ENCODE results near the gene SETD5. TPM values are rescaled to one million over a fixed set of nuclear protein-coding genes. Genes with fewer than 3 reads are reported as not detected.

Gene SETD5
- total RNA-seq, 1 experiment from 2014 or later, result 279 TPM

DNA sequence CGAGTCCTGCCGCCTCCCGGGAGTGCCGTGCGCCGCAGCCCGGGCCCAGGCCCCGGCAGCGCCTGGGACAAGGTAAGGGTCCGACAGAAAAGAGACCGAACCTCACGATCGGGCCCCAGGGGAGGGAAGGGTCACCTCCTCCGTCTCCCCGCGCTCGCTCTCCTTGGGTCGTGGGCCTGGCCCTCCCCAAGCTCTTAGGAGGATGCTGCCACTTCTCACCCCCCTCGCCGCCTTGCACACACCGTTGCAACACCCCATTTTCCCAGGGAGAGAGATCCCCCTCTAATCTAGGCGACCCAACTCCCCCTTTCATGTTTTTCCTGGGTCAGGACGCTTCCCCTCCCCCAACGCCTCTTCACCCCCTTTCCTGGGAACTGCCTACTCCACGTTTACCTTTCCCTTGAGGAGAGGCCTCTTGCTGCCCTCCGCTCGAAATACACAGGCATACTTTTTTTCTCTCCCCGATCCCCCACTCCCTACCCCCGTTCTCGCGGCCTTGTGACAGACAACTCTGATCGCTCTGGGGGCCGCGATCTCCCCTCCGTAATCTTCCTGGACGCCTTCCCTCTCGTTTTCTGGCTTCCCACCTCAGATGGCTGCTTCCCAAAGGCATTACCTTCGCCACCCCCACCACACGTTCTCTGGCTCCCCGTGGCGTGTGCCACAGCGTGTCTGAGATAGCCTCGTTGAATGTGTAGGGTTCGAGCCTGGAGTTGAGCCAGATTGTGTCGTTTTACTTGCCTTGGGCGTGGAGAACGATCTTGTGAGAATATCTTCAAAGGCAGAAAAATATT, 688 bp downstream of the SETD5 start (continued):
- TF ChIP-seq, protein P1, sequence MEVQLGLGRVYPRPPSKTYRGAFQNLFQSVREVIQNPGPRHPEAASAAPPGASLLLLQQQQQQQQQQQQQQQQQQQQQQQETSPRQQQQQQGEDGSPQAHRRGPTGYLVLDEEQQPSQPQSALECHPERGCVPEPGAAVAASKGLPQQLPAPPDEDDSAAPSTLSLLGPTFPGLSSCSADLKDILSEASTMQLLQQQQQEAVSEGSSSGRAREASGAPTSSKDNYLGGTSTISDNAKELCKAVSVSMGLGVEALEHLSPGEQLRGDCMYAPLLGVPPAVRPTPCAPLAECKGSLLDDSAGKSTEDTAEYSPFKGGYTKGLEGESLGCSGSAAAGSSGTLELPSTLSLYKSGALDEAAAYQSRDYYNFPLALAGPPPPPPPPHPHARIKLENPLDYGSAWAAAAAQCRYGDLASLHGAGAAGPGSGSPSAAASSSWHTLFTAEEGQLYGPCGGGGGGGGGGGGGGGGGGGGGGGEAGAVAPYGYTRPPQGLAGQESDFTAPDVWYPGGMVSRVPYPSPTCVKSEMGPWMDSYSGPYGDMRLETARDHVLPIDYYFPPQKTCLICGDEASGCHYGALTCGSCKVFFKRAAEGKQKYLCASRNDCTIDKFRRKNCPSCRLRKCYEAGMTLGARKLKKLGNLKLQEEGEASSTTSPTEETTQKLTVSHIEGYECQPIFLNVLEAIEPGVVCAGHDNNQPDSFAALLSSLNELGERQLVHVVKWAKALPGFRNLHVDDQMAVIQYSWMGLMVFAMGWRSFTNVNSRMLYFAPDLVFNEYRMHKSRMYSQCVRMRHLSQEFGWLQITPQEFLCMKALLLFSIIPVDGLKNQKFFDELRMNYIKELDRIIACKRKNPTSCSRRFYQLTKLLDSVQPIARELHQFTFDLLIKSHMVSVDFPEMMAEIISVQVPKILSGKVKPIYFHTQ (CRISPR knock-in tag; IDR thresholded peaks at IDR 0.05), result no peak
- no peak for TF ChIP-seq SOX15 (CRISPR knock-in tag; IDR thresholded peaks at IDR 0.05)
- TF ChIP-seq, protein P2, sequence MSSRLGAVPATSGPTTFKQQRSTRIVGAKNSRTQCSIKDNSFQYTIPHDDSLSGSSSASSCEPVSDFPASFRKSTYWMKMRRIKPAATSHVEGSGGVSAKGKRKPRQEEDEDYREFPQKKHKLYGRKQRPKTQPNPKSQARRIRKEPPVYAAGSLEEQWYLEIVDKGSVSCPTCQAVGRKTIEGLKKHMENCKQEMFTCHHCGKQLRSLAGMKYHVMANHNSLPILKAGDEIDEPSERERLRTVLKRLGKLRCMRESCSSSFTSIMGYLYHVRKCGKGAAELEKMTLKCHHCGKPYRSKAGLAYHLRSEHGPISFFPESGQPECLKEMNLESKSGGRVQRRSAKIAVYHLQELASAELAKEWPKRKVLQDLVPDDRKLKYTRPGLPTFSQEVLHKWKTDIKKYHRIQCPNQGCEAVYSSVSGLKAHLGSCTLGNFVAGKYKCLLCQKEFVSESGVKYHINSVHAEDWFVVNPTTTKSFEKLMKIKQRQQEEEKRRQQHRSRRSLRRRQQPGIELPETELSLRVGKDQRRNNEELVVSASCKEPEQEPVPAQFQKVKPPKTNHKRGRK (CRISPR knock-in tag; IDR thresholded peaks at IDR 0.05; ENCODE audit: borderline replicate concordance), result no peak
- TF ChIP-seq, protein P3, sequence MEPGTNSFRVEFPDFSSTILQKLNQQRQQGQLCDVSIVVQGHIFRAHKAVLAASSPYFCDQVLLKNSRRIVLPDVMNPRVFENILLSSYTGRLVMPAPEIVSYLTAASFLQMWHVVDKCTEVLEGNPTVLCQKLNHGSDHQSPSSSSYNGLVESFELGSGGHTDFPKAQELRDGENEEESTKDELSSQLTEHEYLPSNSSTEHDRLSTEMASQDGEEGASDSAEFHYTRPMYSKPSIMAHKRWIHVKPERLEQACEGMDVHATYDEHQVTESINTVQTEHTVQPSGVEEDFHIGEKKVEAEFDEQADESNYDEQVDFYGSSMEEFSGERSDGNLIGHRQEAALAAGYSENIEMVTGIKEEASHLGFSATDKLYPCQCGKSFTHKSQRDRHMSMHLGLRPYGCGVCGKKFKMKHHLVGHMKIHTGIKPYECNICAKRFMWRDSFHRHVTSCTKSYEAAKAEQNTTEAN (CRISPR knock-in tag; IDR thresholded peaks at IDR 0.05), result 0 out of 2 replicates have a peak, but pooled peaks have one; percentile 47
- no peak for TF ChIP-seq CREM (CRISPR knock-in tag; IDR thresholded peaks at IDR 0.05)
- TF ChIP-seq, protein P4, sequence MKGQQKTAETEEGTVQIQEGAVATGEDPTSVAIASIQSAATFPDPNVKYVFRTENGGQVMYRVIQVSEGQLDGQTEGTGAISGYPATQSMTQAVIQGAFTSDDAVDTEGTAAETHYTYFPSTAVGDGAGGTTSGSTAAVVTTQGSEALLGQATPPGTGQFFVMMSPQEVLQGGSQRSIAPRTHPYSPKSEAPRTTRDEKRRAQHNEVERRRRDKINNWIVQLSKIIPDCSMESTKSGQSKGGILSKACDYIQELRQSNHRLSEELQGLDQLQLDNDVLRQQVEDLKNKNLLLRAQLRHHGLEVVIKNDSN (CRISPR knock-in tag; IDR thresholded peaks at IDR 0.05), result 0 out of 2 replicates have a peak, but pooled peaks have one; percentile 38
- TF ChIP-seq ZNF232 (CRISPR knock-in tag; IDR thresholded peaks at IDR 0.05), result no peak
- no peak for TF ChIP-seq ESRRA (CRISPR knock-in tag; IDR thresholded peaks at IDR 0.05; ENCODE audit: borderline replicate concordance)
- TF ChIP-seq, protein P5, sequence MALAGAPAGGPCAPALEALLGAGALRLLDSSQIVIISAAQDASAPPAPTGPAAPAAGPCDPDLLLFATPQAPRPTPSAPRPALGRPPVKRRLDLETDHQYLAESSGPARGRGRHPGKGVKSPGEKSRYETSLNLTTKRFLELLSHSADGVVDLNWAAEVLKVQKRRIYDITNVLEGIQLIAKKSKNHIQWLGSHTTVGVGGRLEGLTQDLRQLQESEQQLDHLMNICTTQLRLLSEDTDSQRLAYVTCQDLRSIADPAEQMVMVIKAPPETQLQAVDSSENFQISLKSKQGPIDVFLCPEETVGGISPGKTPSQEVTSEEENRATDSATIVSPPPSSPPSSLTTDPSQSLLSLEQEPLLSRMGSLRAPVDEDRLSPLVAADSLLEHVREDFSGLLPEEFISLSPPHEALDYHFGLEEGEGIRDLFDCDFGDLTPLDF (CRISPR knock-in tag; IDR thresholded peaks at IDR 0.05), result no peak
- peak; percentile 72; the same call in 1 of the 2 replicates for TF ChIP-seq JUN (CRISPR knock-in tag; IDR thresholded peaks at IDR 0.05)
- TF ChIP-seq GRHL2 (CRISPR knock-in tag; IDR thresholded peaks at IDR 0.05; ENCODE audit: insufficient replicate concordance, severe bottlenecking), result no peak
- TF ChIP-seq, protein P6, sequence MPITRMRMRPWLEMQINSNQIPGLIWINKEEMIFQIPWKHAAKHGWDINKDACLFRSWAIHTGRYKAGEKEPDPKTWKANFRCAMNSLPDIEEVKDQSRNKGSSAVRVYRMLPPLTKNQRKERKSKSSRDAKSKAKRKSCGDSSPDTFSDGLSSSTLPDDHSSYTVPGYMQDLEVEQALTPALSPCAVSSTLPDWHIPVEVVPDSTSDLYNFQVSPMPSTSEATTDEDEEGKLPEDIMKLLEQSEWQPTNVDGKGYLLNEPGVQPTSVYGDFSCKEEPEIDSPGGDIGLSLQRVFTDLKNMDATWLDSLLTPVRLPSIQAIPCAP (CRISPR knock-in tag; IDR thresholded peaks at IDR 0.05), result no peak
- no peak for TF ChIP-seq NR1H2 (CRISPR knock-in tag; IDR thresholded peaks at IDR 0.05)
- no peak for TF ChIP-seq SP1 (CRISPR knock-in tag; conservative IDR thresholded peaks at IDR 0.05)
- no peak; the same call in 1 of the 2 replicates for TF ChIP-seq KAT7 (CRISPR knock-in tag; IDR thresholded peaks at IDR 0.05; ENCODE audit: borderline replicate concordance)
- TF ChIP-seq CBFB (CRISPR knock-in tag; IDR thresholded peaks at IDR 0.05; ENCODE audit: low read depth), result no peak
- TF ChIP-seq, protein P7, sequence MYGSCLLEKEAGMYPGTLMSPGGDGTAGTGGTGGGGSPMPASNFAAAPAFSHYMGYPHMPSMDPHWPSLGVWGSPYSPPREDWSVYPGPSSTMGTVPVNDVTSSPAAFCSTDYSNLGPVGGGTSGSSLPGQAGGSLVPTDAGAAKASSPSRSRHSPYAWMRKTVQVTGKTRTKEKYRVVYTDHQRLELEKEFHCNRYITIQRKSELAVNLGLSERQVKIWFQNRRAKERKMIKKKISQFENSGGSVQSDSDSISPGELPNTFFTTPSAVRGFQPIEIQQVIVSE (CRISPR knock-in tag; IDR thresholded peaks at IDR 0.05; ENCODE audit: borderline replicate concordance), result no peak
- TF ChIP-seq, protein P8, sequence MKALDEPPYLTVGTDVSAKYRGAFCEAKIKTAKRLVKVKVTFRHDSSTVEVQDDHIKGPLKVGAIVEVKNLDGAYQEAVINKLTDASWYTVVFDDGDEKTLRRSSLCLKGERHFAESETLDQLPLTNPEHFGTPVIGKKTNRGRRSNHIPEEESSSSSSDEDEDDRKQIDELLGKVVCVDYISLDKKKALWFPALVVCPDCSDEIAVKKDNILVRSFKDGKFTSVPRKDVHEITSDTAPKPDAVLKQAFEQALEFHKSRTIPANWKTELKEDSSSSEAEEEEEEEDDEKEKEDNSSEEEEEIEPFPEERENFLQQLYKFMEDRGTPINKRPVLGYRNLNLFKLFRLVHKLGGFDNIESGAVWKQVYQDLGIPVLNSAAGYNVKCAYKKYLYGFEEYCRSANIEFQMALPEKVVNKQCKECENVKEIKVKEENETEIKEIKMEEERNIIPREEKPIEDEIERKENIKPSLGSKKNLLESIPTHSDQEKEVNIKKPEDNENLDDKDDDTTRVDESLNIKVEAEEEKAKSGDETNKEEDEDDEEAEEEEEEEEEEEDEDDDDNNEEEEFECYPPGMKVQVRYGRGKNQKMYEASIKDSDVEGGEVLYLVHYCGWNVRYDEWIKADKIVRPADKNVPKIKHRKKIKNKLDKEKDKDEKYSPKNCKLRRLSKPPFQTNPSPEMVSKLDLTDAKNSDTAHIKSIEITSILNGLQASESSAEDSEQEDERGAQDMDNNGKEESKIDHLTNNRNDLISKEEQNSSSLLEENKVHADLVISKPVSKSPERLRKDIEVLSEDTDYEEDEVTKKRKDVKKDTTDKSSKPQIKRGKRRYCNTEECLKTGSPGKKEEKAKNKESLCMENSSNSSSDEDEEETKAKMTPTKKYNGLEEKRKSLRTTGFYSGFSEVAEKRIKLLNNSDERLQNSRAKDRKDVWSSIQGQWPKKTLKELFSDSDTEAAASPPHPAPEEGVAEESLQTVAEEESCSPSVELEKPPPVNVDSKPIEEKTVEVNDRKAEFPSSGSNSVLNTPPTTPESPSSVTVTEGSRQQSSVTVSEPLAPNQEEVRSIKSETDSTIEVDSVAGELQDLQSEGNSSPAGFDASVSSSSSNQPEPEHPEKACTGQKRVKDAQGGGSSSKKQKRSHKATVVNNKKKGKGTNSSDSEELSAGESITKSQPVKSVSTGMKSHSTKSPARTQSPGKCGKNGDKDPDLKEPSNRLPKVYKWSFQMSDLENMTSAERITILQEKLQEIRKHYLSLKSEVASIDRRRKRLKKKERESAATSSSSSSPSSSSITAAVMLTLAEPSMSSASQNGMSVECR (CRISPR knock-in tag; IDR thresholded peaks at IDR 0.05; ENCODE audit: borderline replicate concordance), result no peak; the same call in 1 of the 2 replicates
- TF ChIP-seq NR3C1 (CRISPR knock-in tag; conservative IDR thresholded peaks at IDR 0.05; ENCODE audit: low read depth), result no peak
- no peak for TF ChIP-seq JAZF1 (CRISPR knock-in tag; IDR thresholded peaks at IDR 0.05)
- no peak for TF ChIP-seq GTF2I (CRISPR knock-in tag; conservative IDR thresholded peaks at IDR 0.05)
- TF ChIP-seq ZNF219 (CRISPR knock-in tag; IDR thresholded peaks at IDR 0.05; ENCODE audit: borderline replicate concordance), result no peak
